Hematopoietic multipotent progenitor cell treated with erythropoietin and hydrocortisone succinate and interleukin-3 and kit ligand, for 8 days (in vitro differentiated cells): ENCODE measurements around the gene WDFY2.

ENCODE experiments used
- DNase-seq: peaks from one replicate; pipeline ENCODE4 v3.0.0-alpha.2; 2015

The WDFY2 gene

DNA sequence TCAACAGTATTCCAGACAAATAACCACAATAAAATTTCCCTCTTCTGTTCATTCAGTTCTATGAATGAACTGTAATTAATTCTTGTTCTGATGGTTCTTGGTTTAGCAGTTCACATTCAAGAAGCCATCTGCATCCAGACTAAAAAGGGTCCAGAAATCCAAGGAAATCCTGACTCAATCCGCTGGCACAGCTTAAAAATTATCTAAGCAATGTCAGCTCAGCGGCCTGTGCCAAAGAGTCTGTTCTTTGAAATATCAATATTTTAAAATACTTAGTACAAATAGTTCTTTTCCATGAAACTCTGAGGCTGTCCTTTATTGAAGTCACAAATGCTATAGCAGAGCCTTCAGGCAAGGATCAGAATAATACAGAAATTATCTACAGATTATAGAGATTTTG lies 162.5 kb downstream of the WDFY2 start:
- no peak for DNase-seq

DNA sequence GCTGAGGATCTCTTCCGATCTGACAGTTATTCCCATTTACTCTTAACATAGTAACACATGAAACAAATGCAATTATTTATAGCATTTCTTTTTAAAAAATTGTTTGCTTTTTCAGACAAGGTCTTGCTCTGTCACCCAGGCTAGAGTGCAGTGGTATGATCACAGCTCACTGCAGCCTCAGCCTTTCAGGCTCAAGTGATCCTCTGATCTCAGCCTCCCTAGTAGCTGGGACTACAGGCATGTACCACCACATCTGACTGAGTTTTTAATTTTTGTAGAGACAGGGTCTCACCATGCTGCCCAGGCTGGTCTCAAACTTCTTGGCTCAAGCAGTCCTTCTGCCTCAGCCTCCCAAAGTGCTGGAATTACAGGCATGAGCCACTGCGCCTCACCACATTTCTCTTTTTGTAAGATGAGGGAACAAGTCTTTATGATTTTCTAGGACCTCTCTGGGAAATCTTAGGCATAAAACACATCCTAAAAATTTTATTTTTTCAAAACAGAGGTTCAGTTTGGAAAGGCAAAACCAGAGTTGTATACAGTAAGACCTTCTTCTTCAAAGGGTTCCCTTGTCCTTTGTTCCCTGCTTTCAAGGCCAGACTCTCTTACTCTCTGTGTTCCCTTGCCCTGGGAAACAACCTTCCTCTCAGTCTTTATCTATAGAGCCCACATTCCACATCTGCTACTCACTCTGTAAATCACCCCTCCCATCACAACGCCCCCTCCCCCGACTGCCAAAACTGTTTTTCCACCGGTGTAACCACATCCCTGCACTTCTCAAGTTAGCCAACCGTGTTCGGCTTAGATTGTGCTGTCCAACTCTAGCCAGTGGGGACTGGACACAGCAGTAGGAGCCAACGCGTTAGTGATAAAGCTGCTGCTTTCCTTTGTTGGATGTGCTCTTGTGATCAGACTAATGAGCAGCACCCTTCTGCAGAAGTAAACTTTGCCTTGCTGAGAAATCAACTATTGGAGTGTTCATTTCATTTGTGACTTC lies 163.5 kb downstream of the WDFY2 start:
- no peak for DNase-seq

- DNase-seq, result no peak
Measured at GRCh38 chr13:51756651-51757050, 172.4 kb downstream of the WDFY2 start.

DNA sequence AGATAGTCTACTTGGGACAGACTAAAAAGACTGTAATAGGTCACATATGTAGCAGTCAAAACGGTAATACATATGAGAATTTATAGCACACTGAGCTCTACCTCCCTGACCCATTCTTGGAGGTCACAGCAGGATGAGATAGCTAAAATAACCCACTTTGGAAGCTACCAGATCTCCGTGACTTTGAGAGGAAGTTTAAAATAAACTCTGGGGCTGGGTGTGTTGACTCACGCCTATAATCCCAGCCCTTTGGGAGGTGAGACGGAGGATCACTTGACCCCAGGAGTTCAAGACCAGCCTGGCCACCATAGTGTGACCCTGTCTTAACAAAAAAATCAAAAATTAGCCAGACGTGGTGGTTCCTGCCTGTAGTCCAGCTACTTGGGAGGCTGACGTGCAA lies 174.4 kb downstream of the WDFY2 start:
- no peak for DNase-seq

- DNase-seq, result no peak
Measured at GRCh38 chr13:51759240-51759639, 175.0 kb downstream of the WDFY2 start.

DNA sequence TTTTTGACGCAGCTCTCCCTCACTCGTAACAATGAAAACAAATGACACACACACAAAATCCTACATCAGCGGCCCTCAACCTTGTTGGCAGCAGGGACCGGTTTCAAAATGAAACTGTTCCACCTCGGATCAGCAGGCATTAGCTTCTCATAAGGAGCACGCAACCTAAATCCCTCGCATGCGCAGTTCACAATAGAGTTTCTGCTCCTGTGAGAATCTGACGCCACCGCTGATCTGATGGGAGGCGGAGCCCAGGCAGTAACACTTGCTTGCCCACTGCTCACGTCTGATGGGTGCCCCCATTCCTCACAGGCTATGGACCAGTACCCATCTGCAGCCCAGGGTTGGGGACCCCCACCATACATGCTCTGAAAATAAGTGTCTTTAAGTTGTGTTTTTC lies 176.3 kb downstream of the WDFY2 start:
- DNase-seq, result no peak

GRCh38 chr13:51761643-51762350 lies 177.5 kb downstream of the WDFY2 start:
- no peak for DNase-seq

DNA sequence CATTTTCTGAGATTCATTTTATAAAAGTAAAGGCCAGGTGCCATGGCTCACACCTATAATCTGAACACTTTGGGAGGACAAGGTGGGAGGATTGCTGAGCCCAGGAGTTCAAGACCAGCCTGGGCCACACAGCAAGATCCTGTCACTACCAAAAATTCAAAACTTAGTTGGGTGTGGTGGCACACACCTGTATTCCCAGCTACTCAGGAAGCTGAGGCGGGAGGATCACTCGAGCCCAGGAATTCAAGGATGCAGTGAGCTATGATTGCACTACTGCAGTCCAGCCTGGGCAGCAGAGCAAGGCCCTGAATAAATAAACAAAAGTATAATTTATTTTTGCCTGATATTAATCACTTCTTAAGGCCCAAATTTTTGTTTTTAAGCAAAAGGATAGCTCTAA lies 179.2 kb downstream of the WDFY2 start:
- DNase-seq, result no peak

- DNase-seq, result no peak
Measured at GRCh38 chr13:51764184-51765141, 180.2 kb downstream of the WDFY2 start.

- DNase-seq, result no peak
Measured at GRCh38 chr13:51765142-51765515, 180.9 kb downstream of the WDFY2 start.

GRCh38 chr13:51767100-51767499 lies 182.8 kb downstream of the WDFY2 start:
- peak; percentile 14 for DNase-seq

- DNase-seq, result no peak
Measured at GRCh38 chr13:51768378-51768921, 184.2 kb downstream of the WDFY2 start.

- no peak for DNase-seq
Measured at GRCh38 chr13:51768976-51769375, 184.7 kb downstream of the WDFY2 start.

DNA sequence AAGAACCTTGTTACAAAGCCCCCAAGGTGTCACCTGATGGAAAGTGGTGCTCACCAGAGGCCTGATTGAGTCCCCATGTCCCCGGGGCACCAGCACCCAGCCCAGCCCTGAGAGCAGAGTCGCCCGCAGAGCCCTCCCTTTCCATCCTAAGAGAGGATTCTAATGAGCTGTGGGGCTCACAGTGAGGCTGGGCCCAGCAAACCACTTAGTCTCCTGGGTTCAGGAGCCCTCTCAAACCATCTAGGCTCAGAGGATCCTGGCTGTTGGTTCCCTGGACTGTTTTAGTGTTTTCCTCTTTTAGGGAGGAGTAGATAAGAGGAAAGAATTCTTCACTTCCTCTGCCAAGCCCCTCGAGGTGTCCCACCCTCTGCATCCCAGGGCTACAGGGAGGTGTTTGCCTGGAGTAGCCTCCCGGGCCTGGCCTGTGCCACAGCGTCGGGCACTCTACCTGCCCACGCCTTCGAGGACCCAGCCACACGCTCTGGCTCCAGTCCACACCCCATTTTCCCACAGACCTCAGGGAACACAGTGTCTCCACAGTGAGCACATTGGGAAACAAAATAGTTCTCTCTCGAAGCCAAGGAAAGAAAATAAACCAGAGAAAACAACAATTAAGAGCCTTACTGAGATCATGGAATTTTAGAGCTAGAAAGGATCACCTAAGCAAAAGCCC lies 185.3 kb downstream of the WDFY2 start:
- no peak for DNase-seq

DNA sequence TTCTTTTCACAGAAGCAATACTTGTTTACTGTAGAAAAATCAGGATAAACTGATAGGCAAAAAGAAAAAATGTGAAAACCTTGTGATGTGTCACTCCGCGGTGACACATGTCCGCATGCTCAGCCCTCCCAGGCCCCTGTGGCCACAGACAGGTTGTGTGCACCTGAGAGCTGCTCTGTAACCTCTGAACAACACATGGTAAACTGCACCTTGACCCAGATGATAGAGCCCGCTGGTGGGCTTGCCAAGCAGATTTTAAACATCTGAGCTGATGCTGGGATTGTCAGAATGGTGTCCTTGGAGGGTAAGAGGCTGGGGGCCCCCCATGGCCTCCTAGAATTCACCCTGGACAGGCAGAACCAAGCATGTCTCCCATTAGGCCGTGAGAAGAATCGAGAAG lies 185.9 kb downstream of the WDFY2 start:
- DNase-seq, result no peak

DNA sequence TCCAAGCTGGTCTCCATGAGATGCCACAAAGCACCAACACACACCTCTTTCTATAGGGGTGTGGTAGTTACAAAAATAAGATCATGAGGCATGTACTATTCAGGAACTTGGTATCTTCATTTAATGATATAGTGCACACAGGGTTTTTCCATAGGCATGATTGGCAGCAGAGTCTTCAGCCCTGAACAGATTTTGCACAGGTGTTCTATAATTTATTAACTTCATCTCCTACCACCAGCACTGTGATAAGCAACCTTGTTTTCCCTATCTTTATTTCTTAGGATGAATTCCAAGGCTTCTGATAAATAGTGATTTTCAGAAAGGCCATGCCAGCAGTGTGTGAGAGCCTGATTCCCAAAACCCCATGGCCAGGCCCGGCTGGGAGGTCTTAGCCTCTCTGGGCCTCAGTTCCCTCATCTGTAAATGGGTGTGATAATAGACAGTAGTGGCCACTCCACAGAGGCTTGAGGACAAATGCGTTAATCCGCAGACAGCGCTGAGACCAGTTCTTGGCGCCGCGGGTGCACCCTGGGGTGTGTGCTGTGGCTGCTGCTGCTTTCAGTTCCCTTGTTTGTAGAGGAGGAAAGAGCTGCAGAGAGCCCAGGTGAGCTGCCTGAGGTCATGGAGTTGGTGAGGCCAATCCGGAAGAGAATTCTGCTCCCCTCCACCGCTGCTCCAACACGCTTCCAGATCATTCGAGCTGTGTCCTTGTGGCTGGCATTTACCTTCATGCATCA lies 186.6 kb downstream of the WDFY2 start:
- DNase-seq, result no peak

DNA sequence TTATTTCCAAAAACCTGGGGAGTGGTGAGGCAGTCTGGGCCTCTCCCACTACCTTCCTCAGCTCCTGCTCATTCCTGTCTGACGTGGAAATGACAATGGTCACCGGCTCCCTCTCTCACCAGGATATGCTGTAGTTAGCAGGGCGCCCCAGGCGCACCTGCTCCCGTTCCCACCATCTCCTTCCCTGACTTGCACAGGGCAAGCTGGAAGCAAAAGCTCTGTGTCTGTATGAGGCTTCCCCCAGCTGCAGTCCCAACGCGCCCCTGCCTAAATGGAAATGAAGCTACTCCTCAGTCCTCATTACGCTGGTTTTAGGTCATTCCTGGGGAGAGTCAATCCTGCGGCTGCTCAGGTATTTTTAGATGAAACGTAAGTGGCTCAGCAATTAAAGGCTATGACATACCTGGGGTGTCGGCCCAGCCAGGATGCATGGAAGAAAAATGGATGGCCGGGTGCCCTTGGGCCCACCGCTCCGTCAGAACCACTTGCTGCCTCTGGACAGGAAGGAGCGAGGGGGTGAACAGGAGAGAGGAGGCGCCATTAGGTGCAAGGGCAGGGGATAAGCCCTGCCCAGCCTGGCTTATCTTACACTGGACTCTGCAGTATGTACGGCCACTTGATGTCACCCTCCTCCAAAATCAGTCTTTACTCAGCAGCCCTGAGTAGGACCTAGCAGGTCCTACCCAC lies 187.3 kb downstream of the WDFY2 start:
- no peak for DNase-seq

GRCh38 chr13:51772105-51772455 lies 187.8 kb downstream of the WDFY2 start:
- no peak for DNase-seq

GRCh38 chr13:51772781-51773180 lies 188.5 kb downstream of the WDFY2 start:
- DNase-seq, result no peak

GRCh38 chr13:51773515-51773914 lies 189.3 kb downstream of the WDFY2 start:
- no peak for DNase-seq

GRCh38 chr13:51776179-51776578 lies 191.9 kb downstream of the WDFY2 start:
- no peak for DNase-seq
